NCI-H1092 (cell line): ENCODE data around the gene RACGAP1.

Source experiments
- DNase-seq: peaks from one replicate; lab custom pipeline; 2025; lab: John Stamatoyannopoulos, UW

Gene RACGAP1

GRCh38 chr12:50025187-50026059, at the start of gene RACGAP1:
Gene RACGAP1 (minus strand): TSS chr12:50025494. CDS start chr12:50016715, 8,779 bp downstream.
- DNase-seq = peak; percentile 98

GRCh38 chr12:50073712-50074111, 48.4 kb upstream of the RACGAP1 start:
- DNase-seq = no peak

GRCh38 chr12:50073206-50073605, 47.9 kb upstream of the RACGAP1 start:
- no peak for DNase-seq

GRCh38 chr12:50072198-50072907, 47.1 kb upstream of the RACGAP1 start:
- DNase-seq = no peak

GRCh38 chr12:50070314-50071060, 45.2 kb upstream of the RACGAP1 start:
- DNase-seq = peak; percentile 26

- no peak for DNase-seq
Measured at GRCh38 chr12:50069539-50069938, 44.2 kb upstream of the RACGAP1 start.

GRCh38 chr12:50069069-50069468, 43.8 kb upstream of the RACGAP1 start:
- DNase-seq = no peak

GRCh38 chr12:50066402-50066801, 41.1 kb upstream of the RACGAP1 start:
- no peak for DNase-seq

GRCh38 chr12:50065726-50066310, 40.5 kb upstream of the RACGAP1 start:
- no peak for DNase-seq

- DNase-seq = no peak
Measured at GRCh38 chr12:50062728-50063460, 37.6 kb upstream of the RACGAP1 start.

- DNase-seq = no peak
Measured at GRCh38 chr12:50061946-50062686, 36.8 kb upstream of the RACGAP1 start.

GRCh38 chr12:50061171-50061570, 35.9 kb upstream of the RACGAP1 start:
- no peak for DNase-seq

- no peak for DNase-seq
Measured at GRCh38 chr12:50060120-50060468, 34.8 kb upstream of the RACGAP1 start.

- DNase-seq = no peak
Measured at GRCh38 chr12:50059440-50060119, 34.3 kb upstream of the RACGAP1 start.

- DNase-seq = no peak
Measured at GRCh38 chr12:50058743-50059312, 33.5 kb upstream of the RACGAP1 start.

- DNase-seq = no peak
Measured at GRCh38 chr12:50057896-50058670, 32.8 kb upstream of the RACGAP1 start.

GRCh38 chr12:50057000-50057841, 31.9 kb upstream of the RACGAP1 start, which contains the start of gene ASIC1:
Gene ASIC1 (plus strand): TSS chr12:50057596. CDS start chr12:50058767, 1,171 bp downstream.
- DNase-seq = peak; percentile 41

- DNase-seq = no peak
Measured at GRCh38 chr12:50056639-50056976, 31.3 kb upstream of the RACGAP1 start.
